Adrenal gland (tissue), 12 donors: ENCODE data around the gene THSD7A. TPM values are rescaled to one million over a fixed set of nuclear protein-coding genes. Genes with fewer than 3 reads are reported as not detected.

Experiments used
- DNase-seq, 7 donors: peaks; one replicate each; pipeline ENCODE4 v3.0.0-alpha.2; 2019 to 2020
- H3K27ac ChIP-seq, 5 donors: fragments of 200-600 bp; sonication (generic) in 4 of 5; 1 replicate in 3 of 5; 2 replicates in 2 of 5; pipeline versions ENCODE4 v1.5.1 to v1.8.0; 2016 to 2020; ENCODE audit warnings: mild to moderate bottlenecking in 1 of 5
- H3K27me3 ChIP-seq: fragments of 200-600 bp; 2 replicates; pipeline ENCODE4 v1.8.0; 2021
- H3K36me3 ChIP-seq, 2 donors: fragments of 200-600 bp; replicated peaks in 1 of 2; 1 replicate in 1 of 2; 2 replicates in 1 of 2; pipeline versions ENCODE4 v1.5.1 to v1.8.0; 2018 to 2022
- H3K4me1 ChIP-seq, 2 donors: fragments of 200-600 bp; replicated peaks in 1 of 2; 1 replicate in 1 of 2; 2 replicates in 1 of 2; pipeline versions ENCODE4 v1.5.1 to v1.8.0; 2018 to 2021
- H3K4me3 ChIP-seq, 4 donors: fragments of 200-600 bp; sonication (generic) in 3 of 4; one replicate each; pipeline ENCODE4 v1.5.1; 2016 to 2018
- H3K9me3 ChIP-seq, 3 donors: fragments of 200-600 bp; sonication (generic) in 1 of 3; replicated peaks in 1 of 3; 1 replicate in 2 of 3; 2 replicates in 1 of 3; pipeline versions ENCODE4 v1.5.1 to v1.8.0; 2016 to 2021
- CTCF ChIP-seq, 6 experiments: fragments of 450-650 bp in 4 of 6; fragments of 200-600 bp in 2 of 6; sonication (generic) in 1 of 6; IDR thresholded peaks; 1 replicate in 5 of 6; 2 replicates in 1 of 6; pipeline versions ENCODE4 v1.5.1 to v1.8.0; 2016 to 2021; ENCODE audit warnings: antibody characterized with exemption in 6 of 6, mild to moderate bottlenecking in 2 of 6, moderate library complexity in 1 of 6
- POLR2A ChIP-seq, 2 donors: fragments of 450-650 bp; IDR thresholded peaks; one replicate each; pipeline ENCODE4 v1.6.1; 2017; ENCODE audit warnings: antibody characterized with exemption in 2 of 2, mild to moderate bottlenecking in 2 of 2, moderate library complexity in 1 of 2
- WGBS, 4 donors: extraction: QIAGEN DNeasy Blood & Tissue Kit in 2 of 4; methylation state at CpG; one replicate each; pipeline versions ENCODE4 v1.1.5 to v1.1.7; 2013 to 2017; 5-methylcytosine and 5-hydroxymethylcytosine counted together
- intact Hi-C, 2 donors: fragments of 100-400 bp; cut with DNase I; formaldehyde crosslinking; loops; one replicate each; pipeline versions ENCODE4 v1.14.1 to v1.15.0; 2022 to 2023
- polyA plus RNA-seq, 3 donors: library from polyadenylated mRNA; stranded (reverse); fragments of 200-250 nt in 2 of 3; fragments of 350-450 nt in 1 of 3; fragmentation: Illumina TruSeq in 1 of 3; extraction: RNeasy Lipid Tissue Mini Kit (QIAGEN cat#74804) in 1 of 3; gene quantifications; one replicate each; pipeline ENCODE4 v1.2.3, GENCODE V29; 2013 to 2014
- total RNA-seq, 9 donors: library from RNA; depleted of rRNA in 4 of 9; stranded (reverse); fragments of >200 nt in 4 of 9; fragments of 120-200 nt in 1 of 9; fragmentation: NEBNext Ultra II Directional in 1 of 9; extraction: Animal tissue kit (Norgen Biotek cat#: 25700) in 1 of 9; gene quantifications; one replicate each; pipeline versions ENCODE4 v1.1.0 to v1.2.4, GENCODE V29; 2013 to 2023
- donor health status: healthy with polysubstance abuse.
- donor health status: Bipolar disorder and iron deficiency.
- donor health status: DM: yes; HTN: yes; CAD: no.
- donor health status: DM: no; HTN: no; CAD: no.
- donor health status: DM: no; HTN: no; CAD: no.
- donor health status: DM: yes; HTN: yes; CAD: no.

Gene THSD7A
- total and polyA plus RNA-seq, 12 donors: 0.74 to 18.4 (median 4.8) TPM

- Histone ChIP-seq H3K4me3 (no peak overlapping the region), H3K9me3 (no peaks in the 10 kb centered on the region), H3K27me3 (no peaks in the 10 kb centered on the region), H3K27ac (no peak overlapping the region), H3K4me1 (no peaks in the 10 kb centered on the region), H3K36me3 (no peaks in the 10 kb centered on the region)
- no peak for TF ChIP-seq CTCF (IDR thresholded peaks at IDR 0.05)
- TF ChIP-seq POLR2A (IDR thresholded peaks at IDR 0.05): no peak
- DNase-seq: no peak
- 90 to 97% (median 92%) methylated on average over 4 of the region's 4 CpGs for WGBS, 4 donors
- intact Hi-C loops: no loop called here
Measured at GRCh38 chr7:11579141-11579540, 252.9 kb downstream of the THSD7A start.

GRCh38 chr7:11576310-11576709, 255.7 kb downstream of the THSD7A start:
- Histone ChIP-seq H3K27ac (no peak overlapping the region), H3K4me3 (no peak overlapping the region), H3K27me3 (no peaks in the 10 kb centered on the region), H3K9me3 (no peaks in the 10 kb centered on the region), H3K36me3 (no peaks in the 10 kb centered on the region), H3K4me1 (no peaks in the 10 kb centered on the region)
- intact Hi-C loops: no loop called here
- WGBS, 4 donors: 85 to 94% (median 94%) methylated on average over 4 of the region's 4 CpGs
- TF ChIP-seq POLR2A (IDR thresholded peaks at IDR 0.05): no peak
- no peak for TF ChIP-seq CTCF (IDR thresholded peaks at IDR 0.05)
- DNase-seq: no peak

GRCh38 chr7:11573128-11573750, 258.8 kb downstream of the THSD7A start:
- no peaks in the 10 kb centered on the region for H3K9me3 ChIP-seq
- no peaks in the 10 kb centered on the region for H3K27me3 ChIP-seq
- TF ChIP-seq CTCF (IDR thresholded peaks at IDR 0.05) (no peak), POLR2A (IDR thresholded peaks at IDR 0.05) (no peak)
- H3K36me3 ChIP-seq: no peaks in the 10 kb centered on the region
- DNase-seq: no peak
- H3K4me3 ChIP-seq: no peak overlapping the region
- H3K4me1 ChIP-seq: no peaks in the 10 kb centered on the region
- intact Hi-C loops: no loop called here
- H3K27ac ChIP-seq: no peak overlapping the region
- WGBS, 4 donors: 79 to 96% (median 84%) methylated on average over 1 of the region's 1 CpG

- no peak for DNase-seq
- Histone ChIP-seq H3K27ac (no peak overlapping the region), H3K9me3 (no peaks in the 10 kb centered on the region), H3K27me3 (no peaks in the 10 kb centered on the region), H3K36me3 (no peaks in the 10 kb centered on the region), H3K4me1 (no peaks in the 10 kb centered on the region), H3K4me3 (no peak overlapping the region)
- WGBS, 4 donors: 88 to 100% (median 94%) methylated on average over 2 of the region's 2 CpGs
- intact Hi-C loops: no loop called here
- TF ChIP-seq POLR2A (IDR thresholded peaks at IDR 0.05) (no peak), CTCF (IDR thresholded peaks at IDR 0.05) (no peak)
Measured at GRCh38 chr7:11570922-11571550, 261.0 kb downstream of the THSD7A start.
